ENCODE data around the gene CAPS.
"Not testable (repeated sequence)": the region's sequence is repeated elsewhere in the genome, so short reads cannot be mapped to it uniquely, and the experiment has no call there.

CAPS gene

GRCh38 chr19:5913739-5914357 is at the start of gene CAPS:
Gene CAPS, plus strand, starts transcription at chr19:5914254. Its CDS starts 153 bp downstream, at chr19:5914407.
- DNase-seq = peak in 23 of 42 donors; percentile 6 to 62 (median 36)
- intact Hi-C loops (cut with DNase I) = no loop called here

- no peak for DNase-seq
- intact Hi-C loops (cut with DNase I) = no loop called here
Measured at GRCh38 chr19:5864725-5865486, 49.1 kb upstream of the CAPS start.

DNA sequence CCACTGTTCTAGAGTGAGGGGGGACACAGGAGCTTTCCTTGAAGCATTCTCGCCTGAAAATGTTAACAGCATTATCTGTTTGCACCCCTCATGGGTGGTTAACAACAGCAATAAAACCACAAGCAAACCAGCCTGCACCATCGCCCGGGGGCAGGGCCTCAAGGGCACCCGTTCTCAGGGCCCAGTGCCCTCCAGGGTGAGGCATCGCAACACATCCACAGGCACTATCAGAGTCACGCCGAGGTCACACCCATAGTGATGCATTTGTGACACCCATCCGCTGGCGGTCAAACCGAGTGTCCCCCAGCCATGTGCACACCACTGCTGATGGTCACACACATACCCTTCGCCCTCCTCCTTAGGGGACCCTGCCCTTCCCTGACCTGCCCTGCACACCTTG is 48.3 kb upstream of the CAPS start:
- no peak for DNase-seq

GRCh38 chr19:5867201-5868136 is 46.6 kb upstream of the CAPS start:
- DNase-seq = no peak
- intact Hi-C loops (cut with DNase I) = no loop called here

More for the DNA sequence above, 48.3 kb upstream of the CAPS start:
- intact Hi-C loops (cut with DNase I) = no loop called here

DNA sequence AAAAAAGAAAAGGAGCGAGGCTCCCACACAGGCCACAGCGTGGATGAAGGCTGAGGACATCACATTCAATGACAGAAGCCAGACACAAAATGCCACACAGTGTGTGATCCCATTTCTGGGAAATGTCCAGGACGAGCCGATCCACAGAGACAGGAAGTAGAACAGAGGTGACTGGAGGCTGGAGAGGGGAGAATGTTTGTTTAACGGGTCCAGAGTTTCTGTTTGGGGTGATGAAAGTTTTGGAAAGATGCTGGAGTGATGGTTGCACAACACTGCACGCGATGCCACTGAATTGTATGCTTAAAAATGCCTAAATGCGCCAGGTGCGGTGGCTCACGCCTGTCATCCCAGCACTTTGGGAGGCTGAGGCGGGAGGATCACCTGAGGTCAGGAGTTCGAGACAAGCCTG is 43.1 kb upstream of the CAPS start:
- no peak for DNase-seq
- intact Hi-C loops (cut with DNase I) = no loop called here

DNA sequence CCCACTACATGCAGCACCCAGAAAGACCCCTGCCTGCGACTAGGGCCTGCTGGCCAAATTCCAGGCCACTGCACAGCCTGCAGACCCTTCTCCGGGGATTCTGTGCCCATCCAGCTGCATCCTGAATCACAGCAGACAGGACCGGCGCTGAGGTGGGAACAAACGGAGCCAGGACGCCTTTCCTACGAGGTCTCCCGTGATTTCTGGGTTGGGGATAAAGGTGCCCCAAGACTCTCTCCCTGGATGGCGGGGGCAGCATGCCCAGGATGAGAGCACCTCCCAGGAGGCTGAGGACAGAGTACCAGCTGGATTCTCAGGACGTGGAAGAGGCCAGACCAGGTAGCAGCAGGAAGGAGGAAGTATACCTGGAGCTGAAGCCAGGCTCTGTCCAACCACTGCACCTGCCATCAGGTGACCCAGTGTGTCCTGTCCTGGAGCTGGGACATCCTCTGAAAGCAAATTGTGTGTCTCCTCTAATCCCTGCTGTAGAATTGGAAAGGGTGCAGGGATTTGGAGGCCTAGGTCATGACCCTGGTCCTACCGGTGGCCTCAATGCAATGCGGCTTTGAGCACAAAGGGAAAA is 40.3 kb upstream of the CAPS start:
- intact Hi-C loops (cut with DNase I) = no loop called here
- DNase-seq = no peak

DNA sequence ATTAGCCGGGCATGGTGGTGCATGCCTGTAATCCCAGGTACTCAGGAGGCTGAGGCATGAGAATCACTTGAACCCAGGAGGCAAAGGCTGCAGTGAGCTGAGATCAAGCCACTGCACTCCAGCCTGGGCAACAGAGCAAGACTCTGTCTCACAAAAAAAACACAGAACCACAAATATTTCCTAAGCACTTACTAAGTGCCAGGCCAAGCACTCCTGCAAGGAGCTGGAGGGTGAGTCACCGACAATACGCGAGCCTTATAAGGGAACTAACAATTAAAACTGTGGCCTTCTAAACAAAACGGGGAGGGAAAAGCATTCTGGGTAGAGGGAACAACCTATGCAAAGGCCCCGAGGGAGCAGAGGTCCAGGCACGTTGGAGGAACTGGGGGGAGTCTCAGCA is 39.6 kb upstream of the CAPS start:
- intact Hi-C loops (cut with DNase I); DNase-seq: not testable (repeated sequence)

GRCh38 chr19:5877427-5877826 is 36.6 kb upstream of the CAPS start:
- intact Hi-C loops (cut with DNase I) = no loop called here
- no peak for DNase-seq

DNA sequence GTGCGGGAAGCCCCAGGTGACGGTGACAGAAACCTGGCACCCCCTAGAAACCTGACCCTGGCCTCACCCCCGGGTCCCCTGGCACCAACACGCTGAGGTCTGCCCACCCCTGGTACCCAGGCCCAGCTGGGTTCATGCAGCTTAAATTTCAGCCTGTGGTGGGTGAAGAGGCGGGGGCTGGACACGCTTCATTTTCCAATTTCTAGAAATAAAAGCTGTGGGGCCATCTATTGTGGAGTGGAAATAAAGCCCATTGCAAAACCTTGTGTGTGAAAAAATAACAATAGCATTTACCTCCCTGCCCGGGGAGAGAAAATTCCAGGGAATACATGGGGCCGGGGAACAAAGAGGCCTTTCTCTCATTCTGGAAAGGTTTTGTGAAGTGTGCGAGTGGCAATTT is 36.2 kb upstream of the CAPS start:
- no peak for DNase-seq
- intact Hi-C loops (cut with DNase I) = no loop called here

DNA sequence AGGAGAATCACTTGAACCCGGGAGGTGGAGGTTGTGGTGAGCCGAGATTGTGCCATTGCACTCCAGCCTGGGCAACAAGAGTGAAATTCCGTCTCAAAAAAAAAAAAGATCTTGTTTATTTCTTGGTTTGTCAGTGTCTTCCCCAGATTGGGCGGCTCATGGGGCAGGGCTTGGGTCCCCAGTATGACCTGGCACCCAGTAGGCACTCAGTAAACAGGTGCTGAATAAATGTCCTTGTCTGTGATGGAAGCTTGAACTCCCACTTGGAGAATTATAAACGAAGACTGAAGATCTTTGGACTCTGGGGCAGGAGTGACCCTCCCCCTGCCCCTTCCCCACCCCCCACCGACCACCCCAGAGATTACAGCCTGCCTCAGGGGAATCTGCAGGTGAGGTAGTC is 33.9 kb upstream of the CAPS start:
- intact Hi-C loops (cut with DNase I) = no loop called here
- no peak for DNase-seq

- intact Hi-C loops (cut with DNase I) = no loop called here
- peak in 15 of 42 donors; percentile 10 to 49 (median 30) for DNase-seq
Measured at GRCh38 chr19:5880604-5881078, 33.4 kb upstream of the CAPS start.

- intact Hi-C loops (cut with DNase I) = no loop called here
- no peak for DNase-seq
Measured at GRCh38 chr19:5881543-5882299, 32.3 kb upstream of the CAPS start.

GRCh38 chr19:5882421-5882968 is 31.6 kb upstream of the CAPS start:
- no peak for DNase-seq
- intact Hi-C loops (cut with DNase I) = no loop called here

DNA sequence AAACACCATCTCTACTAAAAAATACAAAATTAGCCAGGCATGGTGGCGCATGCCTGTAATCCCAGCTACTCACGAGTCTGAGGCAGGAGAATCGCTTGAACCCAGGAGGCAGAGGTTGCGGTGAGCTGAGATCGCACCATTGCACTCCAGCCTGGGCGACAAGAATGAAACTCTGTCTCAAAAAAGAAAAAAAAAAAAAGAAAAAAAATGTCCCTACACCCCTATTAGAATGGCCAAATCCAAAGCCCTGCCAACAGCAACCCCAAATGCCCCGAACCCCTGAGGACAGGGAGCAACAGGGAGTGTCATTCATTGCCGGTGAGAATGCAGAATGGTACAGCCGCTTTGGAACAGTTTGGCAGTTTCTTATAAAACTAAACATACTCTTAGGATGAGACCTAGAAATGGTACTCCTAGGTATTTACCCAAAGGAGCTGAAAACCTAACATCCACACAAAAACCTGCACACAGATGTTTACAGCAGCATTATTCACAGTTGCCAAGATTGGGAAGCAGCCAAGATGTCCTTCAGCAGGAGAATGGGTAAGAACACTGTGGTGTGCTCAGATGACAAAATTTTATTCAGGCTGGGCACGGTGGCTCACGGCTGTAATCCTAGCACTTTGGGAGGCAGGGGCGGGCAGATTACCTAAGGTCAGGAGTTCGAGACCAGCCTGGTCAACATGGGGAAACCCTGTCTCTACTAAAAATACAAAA is 30.7 kb upstream of the CAPS start:
- intact Hi-C loops (cut with DNase I); DNase-seq: not testable (repeated sequence)

DNA sequence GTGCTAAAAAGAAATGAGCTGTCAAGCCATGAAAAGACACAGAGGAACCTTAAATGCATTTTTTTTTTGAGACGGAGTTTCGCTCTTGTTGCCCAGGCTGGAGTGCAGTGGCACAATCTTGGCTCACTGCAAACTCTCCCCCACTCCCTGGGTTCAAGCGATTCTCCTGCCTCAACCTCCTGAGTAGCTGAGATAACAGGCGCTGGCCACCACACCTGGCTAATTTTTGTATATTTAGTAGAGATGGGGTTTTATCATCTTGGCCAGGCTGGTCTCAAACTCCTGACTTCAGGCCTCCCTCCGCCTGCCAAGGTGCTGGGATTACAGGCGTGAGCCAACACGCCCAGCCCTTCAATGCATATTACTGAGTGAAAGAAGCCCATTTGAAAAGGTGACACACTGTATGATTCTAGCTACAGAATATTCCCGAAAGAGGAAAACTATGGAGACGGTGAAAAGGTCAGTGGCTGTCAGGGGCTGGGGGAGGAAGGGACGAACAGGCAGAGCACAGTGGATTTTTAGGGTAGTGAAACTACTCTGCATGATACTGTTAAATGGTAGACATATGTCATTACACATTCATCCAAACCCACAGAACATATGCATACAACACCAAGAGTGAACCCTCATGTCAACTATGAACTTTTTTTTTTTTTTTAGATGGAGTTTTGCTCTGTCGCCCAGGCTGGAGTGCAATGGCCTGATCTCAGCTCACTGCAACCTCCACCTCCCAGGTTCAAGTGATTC is 29.8 kb upstream of the CAPS start:
- intact Hi-C loops (cut with DNase I); DNase-seq: not testable (repeated sequence)

DNA sequence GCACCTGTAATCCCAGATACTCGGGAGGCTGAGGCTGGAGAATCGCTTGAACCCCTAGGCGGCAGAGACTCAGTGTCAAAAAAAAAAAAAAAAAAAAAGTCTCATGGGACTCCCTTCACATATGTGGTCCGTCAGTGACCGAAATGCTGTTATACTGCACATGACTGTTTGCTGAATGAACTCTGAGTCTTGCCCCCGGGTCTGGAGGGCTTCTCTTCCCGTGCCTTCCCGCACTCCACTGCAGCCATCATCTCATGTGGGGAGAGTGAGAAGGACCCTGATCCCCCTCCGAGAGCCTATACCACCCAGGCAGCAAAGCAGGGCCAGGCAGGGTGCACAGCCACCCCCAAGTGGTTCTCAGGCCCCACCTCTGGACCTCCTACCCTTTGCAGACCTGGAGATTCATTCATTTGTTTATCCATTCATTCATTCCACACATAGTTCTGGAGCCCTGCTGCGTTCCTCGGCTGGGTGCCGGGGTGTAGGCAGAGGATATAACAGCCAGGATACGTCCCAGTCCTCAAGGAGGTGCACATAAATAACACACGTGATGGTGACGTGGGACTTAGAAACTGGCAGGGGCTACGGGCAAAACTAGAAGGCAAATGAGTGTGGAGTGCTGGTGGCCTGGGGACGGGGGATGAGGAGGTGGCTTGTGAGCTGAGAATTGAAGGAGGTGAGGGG is 24.6 kb upstream of the CAPS start:
- intact Hi-C loops (cut with DNase I) = no loop called here
- DNase-seq = no peak

All from head of caudate nucleus (tissue), 42 donors.